ENCODE results near the gene UBE2Z. TPM values are rescaled to one million over a fixed set of nuclear protein-coding genes. Genes with fewer than 3 reads are reported as not detected.
"Not testable (repeated sequence)": the region's sequence is repeated elsewhere in the genome, so short reads cannot be mapped to it uniquely, and the experiment has no call there.

Gene UBE2Z
- total and polyA plus RNA-seq, 4 donors: 10.5 to 23.8 (median 18.8) TPM

GRCh38 chr17:48871035-48871550 is 37.1 kb upstream of the UBE2Z start:
- WGBS: 59% methylated on average over 4 of the region's 4 CpGs
- Histone ChIP-seq H3K9me3 (ENCODE audit: control insufficient read depth in 4 of 4, low read length in 3 of 4) (no peaks in the 10 kb centered on the region), H3K9ac (ENCODE audit: low read depth in 1 of 2, low read length in 2 of 2) (no peak overlapping the region), H3K36me3 (ENCODE audit: control insufficient read depth in 4 of 4, insufficient read depth in 3 of 4, low read depth in 1 of 4, low read length in 3 of 4) (peaks cover 0 to 2% (median 0%) of the 10 kb centered on the region in 4 donors), H3K27ac (ENCODE audit: low read depth in 1 of 2, low read length in 2 of 2) (peak overlapping the region; percentile 71 to 92), H3K27me3 (ENCODE audit: control insufficient read depth in 4 of 4, insufficient read depth in 4 of 4, low read length in 3 of 4) (no peaks in the 10 kb centered on the region), H3K4me1 (ENCODE audit: control insufficient read depth in 4 of 4, insufficient read depth in 4 of 4, low read length in 3 of 4) (peaks cover 10 to 34% (median 18%) of the 10 kb centered on the region in 4 donors), H3K4me3 (ENCODE audit: low read depth in 1 of 3, low read length in 3 of 3) (no peak overlapping the region)
- TF ChIP-seq, protein P1, sequence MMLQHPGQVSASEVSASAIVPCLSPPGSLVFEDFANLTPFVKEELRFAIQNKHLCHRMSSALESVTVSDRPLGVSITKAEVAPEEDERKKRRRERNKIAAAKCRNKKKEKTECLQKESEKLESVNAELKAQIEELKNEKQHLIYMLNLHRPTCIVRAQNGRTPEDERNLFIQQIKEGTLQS (IDR thresholded peaks at IDR 0.05): no peak
- DNase-seq (ENCODE audit: low spot score): no peak

DNA sequence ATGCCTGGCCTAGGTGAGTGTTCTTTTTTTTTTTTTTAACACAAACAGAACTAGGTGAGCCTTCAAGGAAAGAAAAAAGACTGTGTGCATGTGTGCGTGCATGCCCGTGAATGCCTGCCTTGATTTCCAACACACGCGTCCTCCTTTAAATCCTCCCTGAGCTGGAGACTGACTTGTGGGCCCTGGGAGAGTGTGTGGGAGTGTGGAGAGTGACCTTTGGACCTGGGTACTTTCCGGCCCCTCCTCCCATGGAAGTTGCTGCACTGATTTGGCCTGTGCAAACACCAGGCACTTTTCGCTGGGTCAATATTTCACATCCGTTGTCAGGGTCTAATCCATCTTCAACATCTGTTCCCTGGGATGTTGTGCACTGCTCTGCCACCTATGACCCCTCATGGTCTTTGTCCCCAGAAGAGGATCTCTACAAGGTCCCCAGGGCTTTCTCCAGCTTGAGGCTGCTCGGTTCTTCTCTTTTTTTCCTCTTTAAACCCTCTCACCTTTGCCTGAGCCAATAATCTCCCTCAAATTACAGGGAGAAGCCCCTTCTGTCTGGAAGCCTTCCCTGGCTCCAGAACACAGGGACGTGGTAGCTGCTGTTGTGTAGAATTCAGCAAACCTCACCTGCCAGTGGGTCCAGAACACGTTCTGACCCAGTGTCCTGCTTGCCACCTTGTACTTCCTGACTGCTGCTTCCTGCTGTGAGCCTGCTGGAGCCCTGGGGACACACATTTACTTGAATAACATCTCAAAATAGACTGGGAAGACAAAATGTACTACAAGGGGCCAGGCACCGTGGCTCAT is 36.5 kb upstream of the UBE2Z start:
- Histone ChIP-seq H3K36me3 (ENCODE audit: control insufficient read depth in 4 of 4, insufficient read depth in 3 of 4, low read depth in 1 of 4, low read length in 3 of 4) (no peaks in the 10 kb centered on the region), H3K4me1 (ENCODE audit: control insufficient read depth in 4 of 4, insufficient read depth in 4 of 4, low read length in 3 of 4) (peaks cover 10 to 34% (median 18%) of the 10 kb centered on the region in 4 donors), H3K9me3 (ENCODE audit: control insufficient read depth in 4 of 4, low read length in 3 of 4) (no peaks in the 10 kb centered on the region), H3K27ac (ENCODE audit: low read depth in 1 of 2, low read length in 2 of 2) (peak overlapping the region; percentile 71 to 92), H3K4me3 (ENCODE audit: low read depth in 1 of 3, low read length in 3 of 3) (no peak overlapping the region), H3K27me3 (ENCODE audit: control insufficient read depth in 4 of 4, insufficient read depth in 4 of 4, low read length in 3 of 4) (no peaks in the 10 kb centered on the region), H3K9ac (ENCODE audit: low read depth in 1 of 2, low read length in 2 of 2) (no peak overlapping the region)
- 13% methylated on average over 11 of the region's 11 CpGs for WGBS
- DNase-seq (ENCODE audit: low spot score): peak; percentile 68
- TF ChIP-seq, protein P1 (IDR thresholded peaks at IDR 0.05): peak; percentile 23
- TF ChIP-seq FOXA1 (IDR thresholded peaks at IDR 0.05): peak; percentile 66
- TF ChIP-seq, protein P2, sequence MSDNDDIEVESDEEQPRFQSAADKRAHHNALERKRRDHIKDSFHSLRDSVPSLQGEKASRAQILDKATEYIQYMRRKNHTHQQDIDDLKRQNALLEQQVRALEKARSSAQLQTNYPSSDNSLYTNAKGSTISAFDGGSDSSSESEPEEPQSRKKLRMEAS (IDR thresholded peaks at IDR 0.05): peak; percentile 88
- TF ChIP-seq YY1 (IDR thresholded peaks at IDR 0.05): peak; percentile 80
- TF ChIP-seq, protein P3, sequence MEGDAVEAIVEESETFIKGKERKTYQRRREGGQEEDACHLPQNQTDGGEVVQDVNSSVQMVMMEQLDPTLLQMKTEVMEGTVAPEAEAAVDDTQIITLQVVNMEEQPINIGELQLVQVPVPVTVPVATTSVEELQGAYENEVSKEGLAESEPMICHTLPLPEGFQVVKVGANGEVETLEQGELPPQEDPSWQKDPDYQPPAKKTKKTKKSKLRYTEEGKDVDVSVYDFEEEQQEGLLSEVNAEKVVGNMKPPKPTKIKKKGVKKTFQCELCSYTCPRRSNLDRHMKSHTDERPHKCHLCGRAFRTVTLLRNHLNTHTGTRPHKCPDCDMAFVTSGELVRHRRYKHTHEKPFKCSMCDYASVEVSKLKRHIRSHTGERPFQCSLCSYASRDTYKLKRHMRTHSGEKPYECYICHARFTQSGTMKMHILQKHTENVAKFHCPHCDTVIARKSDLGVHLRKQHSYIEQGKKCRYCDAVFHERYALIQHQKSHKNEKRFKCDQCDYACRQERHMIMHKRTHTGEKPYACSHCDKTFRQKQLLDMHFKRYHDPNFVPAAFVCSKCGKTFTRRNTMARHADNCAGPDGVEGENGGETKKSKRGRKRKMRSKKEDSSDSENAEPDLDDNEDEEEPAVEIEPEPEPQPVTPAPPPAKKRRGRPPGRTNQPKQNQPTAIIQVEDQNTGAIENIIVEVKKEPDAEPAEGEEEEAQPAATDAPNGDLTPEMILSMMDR (IDR thresholded peaks at IDR 0.05; ENCODE audit: low read depth, low read length, missing input control): no peak
- TF ChIP-seq RXRA (IDR thresholded peaks at IDR 0.05): peak; percentile 80 to 89
- peak; percentile 51 to 52 for TF ChIP-seq RAD21 (IDR thresholded peaks at IDR 0.05)
- peak; percentile 82 for TF ChIP-seq ZBTB33 (IDR thresholded peaks at IDR 0.05)
- peak; percentile 99 for TF ChIP-seq SP1 (IDR thresholded peaks at IDR 0.05)
- peak; percentile 62 to 70 for TF ChIP-seq JUND (IDR thresholded peaks at IDR 0.05)
- TF ChIP-seq FOXA2 (IDR thresholded peaks at IDR 0.05): peak; percentile 83
- TF ChIP-seq TAF1 (conservative IDR thresholded peaks at IDR 0.05): peak; percentile 24
- TF ChIP-seq GABPA (IDR thresholded peaks at IDR 0.05 in 1 of 2, conservative IDR thresholded peaks at IDR 0.05 in 1 of 2): peak in 1 of 2 donors; percentile 75
- TF ChIP-seq EGR1 (IDR thresholded peaks at IDR 0.05; ENCODE audit: low read depth in 2 of 2): peak; percentile 85 to 89
- TF ChIP-seq, protein P4, sequence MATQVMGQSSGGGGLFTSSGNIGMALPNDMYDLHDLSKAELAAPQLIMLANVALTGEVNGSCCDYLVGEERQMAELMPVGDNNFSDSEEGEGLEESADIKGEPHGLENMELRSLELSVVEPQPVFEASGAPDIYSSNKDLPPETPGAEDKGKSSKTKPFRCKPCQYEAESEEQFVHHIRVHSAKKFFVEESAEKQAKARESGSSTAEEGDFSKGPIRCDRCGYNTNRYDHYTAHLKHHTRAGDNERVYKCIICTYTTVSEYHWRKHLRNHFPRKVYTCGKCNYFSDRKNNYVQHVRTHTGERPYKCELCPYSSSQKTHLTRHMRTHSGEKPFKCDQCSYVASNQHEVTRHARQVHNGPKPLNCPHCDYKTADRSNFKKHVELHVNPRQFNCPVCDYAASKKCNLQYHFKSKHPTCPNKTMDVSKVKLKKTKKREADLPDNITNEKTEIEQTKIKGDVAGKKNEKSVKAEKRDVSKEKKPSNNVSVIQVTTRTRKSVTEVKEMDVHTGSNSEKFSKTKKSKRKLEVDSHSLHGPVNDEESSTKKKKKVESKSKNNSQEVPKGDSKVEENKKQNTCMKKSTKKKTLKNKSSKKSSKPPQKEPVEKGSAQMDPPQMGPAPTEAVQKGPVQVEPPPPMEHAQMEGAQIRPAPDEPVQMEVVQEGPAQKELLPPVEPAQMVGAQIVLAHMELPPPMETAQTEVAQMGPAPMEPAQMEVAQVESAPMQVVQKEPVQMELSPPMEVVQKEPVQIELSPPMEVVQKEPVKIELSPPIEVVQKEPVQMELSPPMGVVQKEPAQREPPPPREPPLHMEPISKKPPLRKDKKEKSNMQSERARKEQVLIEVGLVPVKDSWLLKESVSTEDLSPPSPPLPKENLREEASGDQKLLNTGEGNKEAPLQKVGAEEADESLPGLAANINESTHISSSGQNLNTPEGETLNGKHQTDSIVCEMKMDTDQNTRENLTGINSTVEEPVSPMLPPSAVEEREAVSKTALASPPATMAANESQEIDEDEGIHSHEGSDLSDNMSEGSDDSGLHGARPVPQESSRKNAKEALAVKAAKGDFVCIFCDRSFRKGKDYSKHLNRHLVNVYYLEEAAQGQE (IDR thresholded peaks at IDR 0.05): peak; percentile 82
- TF ChIP-seq HNF4G (IDR thresholded peaks at IDR 0.05): peak; percentile 97
- peak; percentile 98 to 99 for TF ChIP-seq HNF4A (conservative IDR thresholded peaks at IDR 0.05)
- peak; percentile 98 for TF ChIP-seq NR2F2 (IDR thresholded peaks at IDR 0.05)

GRCh38 chr17:48872409-48872808 is 35.8 kb upstream of the UBE2Z start:
- H3K9me3 ChIP-seq (ENCODE audit: control insufficient read depth in 4 of 4, low read length in 3 of 4); H3K4me3 ChIP-seq (ENCODE audit: low read depth in 1 of 3, low read length in 3 of 3); H3K9ac ChIP-seq (ENCODE audit: low read depth in 1 of 2, low read length in 2 of 2); H3K27me3 ChIP-seq (ENCODE audit: control insufficient read depth in 4 of 4, insufficient read depth in 4 of 4, low read length in 3 of 4); DNase-seq (ENCODE audit: low spot score); H3K36me3 ChIP-seq (ENCODE audit: control insufficient read depth in 4 of 4, insufficient read depth in 3 of 4, low read depth in 1 of 4, low read length in 3 of 4): not testable (repeated sequence)
- Histone ChIP-seq H3K27ac (ENCODE audit: low read depth in 1 of 2, low read length in 2 of 2) (peak overlapping the region; percentile 71 to 92), H3K4me1 (ENCODE audit: control insufficient read depth in 4 of 4, insufficient read depth in 4 of 4, low read length in 3 of 4) (peaks cover 10 to 34% (median 18%) of the 10 kb centered on the region in 4 donors)
- WGBS: 75% methylated on average over 3 of the region's 3 CpGs

All from liver (tissue), 9 donors.